Measurements from ENCODE around the gene DENND6B.
A peak's percentile ranks its signal among the peaks of the same experiment; 100 is the strongest.

DNA sequence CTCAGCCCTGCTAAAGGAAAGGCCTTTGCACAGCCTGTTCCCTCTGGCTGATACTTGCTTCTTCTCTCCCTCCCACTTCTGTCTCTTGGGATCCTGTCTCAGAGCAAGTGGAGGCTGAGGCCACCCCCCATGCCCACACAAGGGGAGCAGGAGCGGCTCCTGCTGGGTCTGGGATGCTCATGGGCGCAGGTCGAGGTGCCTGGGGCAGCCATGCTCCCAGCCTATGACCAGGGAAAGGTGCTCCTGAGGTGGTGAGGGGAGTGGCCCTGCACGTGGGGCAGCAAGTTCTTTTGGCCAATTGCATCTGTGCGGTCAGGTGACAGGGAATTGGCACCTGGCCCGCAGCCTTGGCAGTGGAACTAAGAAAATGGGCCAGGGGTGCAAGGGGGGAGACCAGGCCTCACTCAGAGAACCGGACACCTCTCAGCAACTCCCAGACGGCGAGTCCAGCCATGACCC, 58.1 kb downstream of the DENND6B start:
- TF ChIP-seq EP300 (IDR thresholded peaks at IDR 0.05; ENCODE audit: borderline replicate concordance), result no peak; the same call in 1 of the 2 replicates
- TF ChIP-seq, protein P1, sequence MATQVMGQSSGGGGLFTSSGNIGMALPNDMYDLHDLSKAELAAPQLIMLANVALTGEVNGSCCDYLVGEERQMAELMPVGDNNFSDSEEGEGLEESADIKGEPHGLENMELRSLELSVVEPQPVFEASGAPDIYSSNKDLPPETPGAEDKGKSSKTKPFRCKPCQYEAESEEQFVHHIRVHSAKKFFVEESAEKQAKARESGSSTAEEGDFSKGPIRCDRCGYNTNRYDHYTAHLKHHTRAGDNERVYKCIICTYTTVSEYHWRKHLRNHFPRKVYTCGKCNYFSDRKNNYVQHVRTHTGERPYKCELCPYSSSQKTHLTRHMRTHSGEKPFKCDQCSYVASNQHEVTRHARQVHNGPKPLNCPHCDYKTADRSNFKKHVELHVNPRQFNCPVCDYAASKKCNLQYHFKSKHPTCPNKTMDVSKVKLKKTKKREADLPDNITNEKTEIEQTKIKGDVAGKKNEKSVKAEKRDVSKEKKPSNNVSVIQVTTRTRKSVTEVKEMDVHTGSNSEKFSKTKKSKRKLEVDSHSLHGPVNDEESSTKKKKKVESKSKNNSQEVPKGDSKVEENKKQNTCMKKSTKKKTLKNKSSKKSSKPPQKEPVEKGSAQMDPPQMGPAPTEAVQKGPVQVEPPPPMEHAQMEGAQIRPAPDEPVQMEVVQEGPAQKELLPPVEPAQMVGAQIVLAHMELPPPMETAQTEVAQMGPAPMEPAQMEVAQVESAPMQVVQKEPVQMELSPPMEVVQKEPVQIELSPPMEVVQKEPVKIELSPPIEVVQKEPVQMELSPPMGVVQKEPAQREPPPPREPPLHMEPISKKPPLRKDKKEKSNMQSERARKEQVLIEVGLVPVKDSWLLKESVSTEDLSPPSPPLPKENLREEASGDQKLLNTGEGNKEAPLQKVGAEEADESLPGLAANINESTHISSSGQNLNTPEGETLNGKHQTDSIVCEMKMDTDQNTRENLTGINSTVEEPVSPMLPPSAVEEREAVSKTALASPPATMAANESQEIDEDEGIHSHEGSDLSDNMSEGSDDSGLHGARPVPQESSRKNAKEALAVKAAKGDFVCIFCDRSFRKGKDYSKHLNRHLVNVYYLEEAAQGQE (IDR thresholded peaks at IDR 0.05; ENCODE audit: low read depth), result no peak
- TF ChIP-seq, protein P2, sequence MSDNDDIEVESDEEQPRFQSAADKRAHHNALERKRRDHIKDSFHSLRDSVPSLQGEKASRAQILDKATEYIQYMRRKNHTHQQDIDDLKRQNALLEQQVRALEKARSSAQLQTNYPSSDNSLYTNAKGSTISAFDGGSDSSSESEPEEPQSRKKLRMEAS (IDR thresholded peaks at IDR 0.05), result peak; percentile 87
- TF ChIP-seq, protein P3, sequence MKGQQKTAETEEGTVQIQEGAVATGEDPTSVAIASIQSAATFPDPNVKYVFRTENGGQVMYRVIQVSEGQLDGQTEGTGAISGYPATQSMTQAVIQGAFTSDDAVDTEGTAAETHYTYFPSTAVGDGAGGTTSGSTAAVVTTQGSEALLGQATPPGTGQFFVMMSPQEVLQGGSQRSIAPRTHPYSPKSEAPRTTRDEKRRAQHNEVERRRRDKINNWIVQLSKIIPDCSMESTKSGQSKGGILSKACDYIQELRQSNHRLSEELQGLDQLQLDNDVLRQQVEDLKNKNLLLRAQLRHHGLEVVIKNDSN (IDR thresholded peaks at IDR 0.05), result peak; percentile 93

Data from Ishikawa (cell line).